GM18508 (cell line): ENCODE results near the gene CAND2.

Experiments
- ATAC-seq: cut with Tn5 transposase; IDR thresholded peaks from one replicate; pipeline ENCODE4 v1.9.1; 2021; ENCODE audit warnings: moderate number of reproducible peaks; ENCODE audit not compliant: insufficient read depth, unreplicated experiment

CAND2 gene

GRCh38 chr3:12796171-12797123 lies at the start of gene CAND2:
Gene CAND2 (plus strand): TSS chr3:12796680. CDS start chr3:12796721, 41 bp downstream.
- no peak for ATAC-seq

- ATAC-seq: no peak
Measured at GRCh38 chr3:12748477-12748876, 48.0 kb upstream of the CAND2 start.

GRCh38 chr3:12750223-12750622 lies 46.3 kb upstream of the CAND2 start:
- no peak for ATAC-seq

GRCh38 chr3:12750658-12751071 lies 45.8 kb upstream of the CAND2 start:
- no peak for ATAC-seq

- no peak for ATAC-seq
Measured at GRCh38 chr3:12751571-12751970, 44.9 kb upstream of the CAND2 start.

- ATAC-seq: no peak
Measured at GRCh38 chr3:12752102-12752501, 44.4 kb upstream of the CAND2 start.

- ATAC-seq: no peak
Measured at GRCh38 chr3:12752809-12753208, 43.7 kb upstream of the CAND2 start.

GRCh38 chr3:12753275-12754028 lies 43.0 kb upstream of the CAND2 start:
- ATAC-seq: no peak

GRCh38 chr3:12754313-12754712 lies 42.2 kb upstream of the CAND2 start:
- ATAC-seq: no peak

GRCh38 chr3:12755754-12756153 lies 40.7 kb upstream of the CAND2 start:
- ATAC-seq: no peak

GRCh38 chr3:12756175-12756574 lies 40.3 kb upstream of the CAND2 start:
- ATAC-seq: no peak

GRCh38 chr3:12756635-12757034 lies 39.8 kb upstream of the CAND2 start:
- no peak for ATAC-seq

GRCh38 chr3:12758025-12758781 lies 38.3 kb upstream of the CAND2 start:
- ATAC-seq: no peak

GRCh38 chr3:12759097-12759679 lies 37.3 kb upstream of the CAND2 start, which contains the start of gene TMEM40:
Gene TMEM40 (minus strand): TSS chr3:12759259. CDS start chr3:12749832, 9,427 bp downstream.
- ATAC-seq: no peak

GRCh38 chr3:12759693-12760565 lies 36.6 kb upstream of the CAND2 start:
- no peak for ATAC-seq

- ATAC-seq: no peak
Measured at GRCh38 chr3:12764171-12764776, 32.2 kb upstream of the CAND2 start.

GRCh38 chr3:12766541-12766940 lies 29.9 kb upstream of the CAND2 start:
- no peak for ATAC-seq

GRCh38 chr3:12768579-12769527 lies 27.6 kb upstream of the CAND2 start:
- no peak for ATAC-seq
